Peyer's patch (tissue), 4 donors: ENCODE measurements around the gene INTS11. TPM values are rescaled to one million over a fixed set of nuclear protein-coding genes. Genes with fewer than 3 reads are reported as not detected.

Experiments used
- DNase-seq, 3 donors: peaks; one replicate each; pipeline ENCODE4 v3.0.0-alpha.2; 2017 to 2019
- H3K27ac ChIP-seq, 4 donors: fragments of 200-600 bp; sonication (generic); one replicate each; pipeline ENCODE4 v1.5.1; 2016 to 2019
- H3K27me3 ChIP-seq, 2 donors: fragments of 200-600 bp; sonication (generic); one replicate each; pipeline ENCODE4 v1.5.1; 2019
- H3K36me3 ChIP-seq, 3 donors: fragments of 200-600 bp; sonication (generic); one replicate each; pipeline ENCODE4 v1.5.1; 2016 to 2019
- H3K4me1 ChIP-seq, 4 donors: fragments of 200-600 bp; sonication (generic); one replicate each; pipeline ENCODE4 v1.5.1; 2016 to 2019
- H3K4me3 ChIP-seq, 4 donors: fragments of 200-600 bp; sonication (generic); 1 replicate in 3 of 4; 2 replicates in 1 of 4; pipeline ENCODE4 v1.5.1; 2016 to 2019; ENCODE audit warnings: mild to moderate bottlenecking in 1 of 4
- H3K9me3 ChIP-seq, 4 donors: fragments of 200-600 bp; sonication (generic); one replicate each; pipeline ENCODE4 v1.5.1; 2016 to 2019; ENCODE audit warnings: mild to moderate bottlenecking in 1 of 4
- POLR2A ChIP-seq, 2 donors: fragments of 450-650 bp; IDR thresholded peaks; one replicate each; pipeline ENCODE4 v1.5.1; 2017; ENCODE audit warnings: antibody characterized with exemption in 2 of 2, mild to moderate bottlenecking in 2 of 2, moderate library complexity in 2 of 2
- total RNA-seq, 4 donors: library from RNA; depleted of rRNA; stranded (reverse); fragments of >200 nt; gene quantifications; one replicate each; pipeline ENCODE4 v1.1.0, GENCODE V29; 2016
- TF ChIP-seq, protein P1 (sequence below), 6 experiments: fragments of 450-650 bp in 4 of 6; fragments of 200-600 bp in 2 of 6; sonication (generic) in 1 of 6; IDR thresholded peaks; one replicate each; pipeline ENCODE4 v1.5.1; 2017 to 2019; ENCODE audit warnings: antibody characterized with exemption in 6 of 6, mild to moderate bottlenecking in 3 of 6, moderate library complexity in 1 of 6

Gene INTS11
- total RNA-seq, 4 donors from 2014 or later: 146 to 359 (median 273) TPM

DNA sequence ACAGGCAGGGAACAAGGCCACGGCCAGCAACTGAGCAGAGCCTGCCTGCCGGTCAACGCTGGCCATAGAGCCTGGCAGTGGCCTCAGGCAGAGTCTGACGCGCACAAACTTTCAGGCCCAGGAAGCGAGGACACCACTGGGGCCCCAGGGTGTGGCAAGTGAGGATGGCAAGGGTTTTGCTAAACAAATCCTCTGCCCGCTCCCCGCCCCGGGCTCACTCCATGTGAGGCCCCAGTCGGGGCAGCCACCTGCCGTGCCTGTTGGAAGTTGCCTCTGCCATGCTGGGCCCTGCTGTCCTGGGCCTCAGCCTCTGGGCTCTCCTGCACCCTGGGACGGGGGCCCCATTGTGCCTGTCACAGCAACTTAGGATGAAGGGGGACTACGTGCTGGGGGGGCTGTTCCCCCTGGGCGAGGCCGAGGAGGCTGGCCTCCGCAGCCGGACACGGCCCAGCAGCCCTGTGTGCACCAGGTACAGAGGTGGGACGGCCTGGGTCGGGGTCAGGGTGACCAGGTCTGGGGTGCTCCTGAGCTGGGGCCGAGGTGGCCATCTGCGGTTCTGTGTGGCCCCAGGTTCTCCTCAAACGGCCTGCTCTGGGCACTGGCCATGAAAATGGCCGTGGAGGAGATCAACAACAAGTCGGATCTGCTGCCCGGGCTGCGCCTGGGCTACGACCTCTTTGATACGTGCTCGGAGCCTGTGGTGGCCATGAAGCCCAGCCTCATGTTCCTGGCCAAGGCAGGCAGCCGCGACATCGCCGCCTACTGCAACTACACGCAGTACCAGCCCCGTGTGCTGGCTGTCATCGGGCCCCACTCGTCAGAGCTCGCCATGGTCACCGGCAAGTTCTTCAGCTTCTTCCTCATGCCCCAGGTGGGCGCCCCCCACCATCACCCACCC, 6.9 kb upstream of the INTS11 start, which contains the start of gene TAS1R3:
Gene TAS1R3 (plus strand): TSS at position 213 of the 898 bp plus-strand sequence. CDS start 66 bp downstream, at position 279.
- Histone ChIP-seq H3K27ac (peak within 1 kb of the TSS in 3 of 4 donors; percentile 52 to 71 (median 61)), H3K4me1 (peaks cover 0 to 17% (median 7%) of the 10 kb centered on the region in 4 donors), H3K27me3 (no peaks in the 10 kb centered on the region), H3K36me3 (peaks cover 0 to 33% (median 0%) of the 10 kb centered on the region in 3 donors), H3K4me3 (peak within 1 kb of the TSS in 1 of 4 donors; percentile 20), H3K9me3 (no peaks in the 10 kb centered on the region)
- peak in 2 of 3 donors; percentile 60 to 77 for DNase-seq
- TF ChIP-seq, protein P1, sequence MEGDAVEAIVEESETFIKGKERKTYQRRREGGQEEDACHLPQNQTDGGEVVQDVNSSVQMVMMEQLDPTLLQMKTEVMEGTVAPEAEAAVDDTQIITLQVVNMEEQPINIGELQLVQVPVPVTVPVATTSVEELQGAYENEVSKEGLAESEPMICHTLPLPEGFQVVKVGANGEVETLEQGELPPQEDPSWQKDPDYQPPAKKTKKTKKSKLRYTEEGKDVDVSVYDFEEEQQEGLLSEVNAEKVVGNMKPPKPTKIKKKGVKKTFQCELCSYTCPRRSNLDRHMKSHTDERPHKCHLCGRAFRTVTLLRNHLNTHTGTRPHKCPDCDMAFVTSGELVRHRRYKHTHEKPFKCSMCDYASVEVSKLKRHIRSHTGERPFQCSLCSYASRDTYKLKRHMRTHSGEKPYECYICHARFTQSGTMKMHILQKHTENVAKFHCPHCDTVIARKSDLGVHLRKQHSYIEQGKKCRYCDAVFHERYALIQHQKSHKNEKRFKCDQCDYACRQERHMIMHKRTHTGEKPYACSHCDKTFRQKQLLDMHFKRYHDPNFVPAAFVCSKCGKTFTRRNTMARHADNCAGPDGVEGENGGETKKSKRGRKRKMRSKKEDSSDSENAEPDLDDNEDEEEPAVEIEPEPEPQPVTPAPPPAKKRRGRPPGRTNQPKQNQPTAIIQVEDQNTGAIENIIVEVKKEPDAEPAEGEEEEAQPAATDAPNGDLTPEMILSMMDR (IDR thresholded peaks at IDR 0.05): no peak
- TF ChIP-seq POLR2A (IDR thresholded peaks at IDR 0.05): no peak

- Histone ChIP-seq H3K4me1 (peaks cover 5 to 25% (median 12%) of the 10 kb centered on the region in 4 donors), H3K4me3 (peak overlapping the region in 1 of 4 donors; percentile 20), H3K9me3 (no peaks in the 10 kb centered on the region), H3K27me3 (no peaks in the 10 kb centered on the region), H3K36me3 (peaks cover 0 to 29% (median 0%) of the 10 kb centered on the region in 3 donors), H3K27ac (peak overlapping the region in 3 of 4 donors; percentile 52 to 71 (median 61))
- DNase-seq: peak in 2 of 3 donors; percentile 64 to 72
- no peak for TF ChIP-seq POLR2A (IDR thresholded peaks at IDR 0.05)
- TF ChIP-seq, protein P1 (IDR thresholded peaks at IDR 0.05): no peak
Observed at GRCh38 chr1:1330366-1331067, 6.1 kb upstream of the INTS11 start.

- no peaks in the 10 kb centered on the region for H3K9me3 ChIP-seq
- DNase-seq: no peak
- no peaks in the 10 kb centered on the region for H3K27me3 ChIP-seq
- H3K36me3 ChIP-seq: peaks cover 0 to 26% (median 0%) of the 10 kb centered on the region in 3 donors
- TF ChIP-seq POLR2A (IDR thresholded peaks at IDR 0.05): no peak
- TF ChIP-seq, protein P1 (IDR thresholded peaks at IDR 0.05): no peak
- no peak overlapping the region for H3K4me3 ChIP-seq
- H3K4me1 ChIP-seq: peaks cover 5 to 31% (median 17%) of the 10 kb centered on the region in 4 donors
- peak overlapping the region in 1 of 4 donors; percentile 71 for H3K27ac ChIP-seq
Observed at GRCh38 chr1:1329304-1330210, 5.1 kb upstream of the INTS11 start.

GRCh38 chr1:1328254-1328653, 3.8 kb upstream of the INTS11 start:
- no peaks in the 10 kb centered on the region for H3K9me3 ChIP-seq
- H3K36me3 ChIP-seq: peaks cover 0 to 26% (median 0%) of the 10 kb centered on the region in 3 donors
- no peak overlapping the region for H3K27ac ChIP-seq
- no peak overlapping the region for H3K4me3 ChIP-seq
- peaks cover 5 to 35% (median 22%) of the 10 kb centered on the region in 4 donors for H3K4me1 ChIP-seq
- no peak for DNase-seq
- no peak for TF ChIP-seq POLR2A (IDR thresholded peaks at IDR 0.05)
- TF ChIP-seq, protein P1 (IDR thresholded peaks at IDR 0.05): no peak
- H3K27me3 ChIP-seq: no peaks in the 10 kb centered on the region

DNA sequence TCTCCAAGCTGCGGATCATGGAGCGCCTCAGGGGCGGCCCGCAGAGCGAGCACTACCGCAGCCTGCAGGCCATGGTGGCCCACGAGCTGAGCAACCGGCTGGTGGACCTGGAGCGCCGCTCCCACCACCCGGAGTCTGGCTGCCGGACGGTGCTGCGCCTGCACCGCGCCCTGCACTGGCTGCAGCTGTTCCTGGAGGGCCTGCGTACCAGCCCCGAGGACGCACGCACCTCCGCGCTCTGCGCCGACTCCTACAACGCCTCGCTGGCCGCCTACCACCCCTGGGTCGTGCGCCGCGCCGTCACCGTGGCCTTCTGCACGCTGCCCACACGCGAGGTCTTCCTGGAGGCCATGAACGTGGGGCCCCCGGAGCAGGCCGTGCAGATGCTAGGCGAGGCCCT, 2.8 kb upstream of the INTS11 start:
- Histone ChIP-seq H3K36me3 (peaks cover 0 to 26% (median 0%) of the 10 kb centered on the region in 3 donors), H3K27me3 (no peaks in the 10 kb centered on the region), H3K4me3 (no peak overlapping the region), H3K9me3 (no peaks in the 10 kb centered on the region), H3K4me1 (peaks cover 0 to 36% (median 25%) of the 10 kb centered on the region in 4 donors), H3K27ac (no peak overlapping the region)
- TF ChIP-seq, protein P1 (IDR thresholded peaks at IDR 0.05): no peak
- TF ChIP-seq POLR2A (IDR thresholded peaks at IDR 0.05): no peak
- DNase-seq: no peak
